Liver (tissue), 9 donors: ENCODE measurements around the gene DDX1. TPM values are rescaled to one million over a fixed set of nuclear protein-coding genes. Genes with fewer than 3 reads are reported as not detected.

Experiments used
- DNase-seq: peaks from one replicate; pipeline ENCODE4 v3.0.0-alpha.2; 2017; ENCODE audit warnings: low spot score
- H3K27ac ChIP-seq, 2 donors: one replicate each; pipeline ENCODE4 v1.7.0; 2013; ENCODE audit warnings: inconsistent platforms in 2 of 2, low read length in 2 of 2, control low read depth in 1 of 2, low read depth in 1 of 2, mild to moderate bottlenecking in 1 of 2
- H3K27me3 ChIP-seq, 4 donors: one replicate each; pipeline versions ENCODE4 v1.6.1 to v1.7.0; 2013; ENCODE audit warnings: low read length in 3 of 4, inconsistent platforms in 1 of 4, mild to moderate bottlenecking in 1 of 4, moderate library complexity in 1 of 4; ENCODE audit not compliant: control insufficient read depth in 4 of 4, insufficient read depth in 4 of 4
- H3K36me3 ChIP-seq, 4 donors: one replicate each; pipeline versions ENCODE4 v1.6.1 to v1.7.0; 2013; ENCODE audit warnings: low read length in 3 of 4, mild to moderate bottlenecking in 3 of 4, low read depth in 1 of 4, moderate library complexity in 1 of 4; ENCODE audit not compliant: control insufficient read depth in 4 of 4, insufficient read depth in 3 of 4
- H3K4me1 ChIP-seq, 4 donors: one replicate each; pipeline versions ENCODE4 v1.6.1 to v1.7.0; 2013; ENCODE audit warnings: low read length in 3 of 4, mild to moderate bottlenecking in 3 of 4, moderate library complexity in 1 of 4; ENCODE audit not compliant: control insufficient read depth in 4 of 4, insufficient read depth in 4 of 4
- H3K4me3 ChIP-seq, 3 donors: one replicate each; pipeline versions ENCODE4 v1.6.1 to v1.7.0; 2013; ENCODE audit warnings: low read length in 3 of 3, control low read depth in 1 of 3, low read depth in 1 of 3, mild to moderate bottlenecking in 1 of 3
- H3K9ac ChIP-seq, 2 donors: one replicate each; pipeline ENCODE4 v1.7.0; 2013; ENCODE audit warnings: low read length in 2 of 2, mild to moderate bottlenecking in 2 of 2, moderate library complexity in 2 of 2, control low read depth in 1 of 2, low read depth in 1 of 2
- H3K9me3 ChIP-seq, 4 donors: one replicate each; pipeline versions ENCODE4 v1.6.1 to v1.7.0; 2013; ENCODE audit warnings: low read length in 3 of 4; ENCODE audit not compliant: control insufficient read depth in 4 of 4
- EGR1 ChIP-seq, 2 donors: IDR thresholded peaks; 2 replicates each; pipeline ENCODE4 v1.6.1; 2016 to 2018; ENCODE audit warnings: antibody characterized with exemption in 2 of 2, low read depth in 2 of 2
- FOXA1 ChIP-seq: IDR thresholded peaks from 2 replicates; pipeline ENCODE4 v1.6.1; 2016; ENCODE audit warnings: antibody characterized with exemption
- FOXA2 ChIP-seq: IDR thresholded peaks from 2 replicates; pipeline ENCODE4 v1.6.1; 2016; ENCODE audit warnings: antibody characterized with exemption
- GABPA ChIP-seq, 2 donors: IDR thresholded peaks in 1 of 2; conservative IDR thresholded peaks in 1 of 2; 2 replicates each; pipeline ENCODE4 v1.6.1; 2016; ENCODE audit warnings: antibody characterized with exemption in 2 of 2, mild to moderate bottlenecking in 1 of 2, moderate library complexity in 1 of 2
- HNF4A ChIP-seq, 2 donors: conservative IDR thresholded peaks; 2 replicates each; pipeline ENCODE4 v1.6.1; 2016; ENCODE audit warnings: antibody characterized with exemption in 2 of 2, mild to moderate bottlenecking in 2 of 2
- HNF4G ChIP-seq: IDR thresholded peaks from 2 replicates; pipeline ENCODE4 v1.6.1; 2016; ENCODE audit warnings: antibody characterized with exemption
- JUND ChIP-seq, 2 donors: IDR thresholded peaks; 2 replicates each; pipeline ENCODE4 v1.6.1; 2016; ENCODE audit warnings: antibody characterized with exemption in 2 of 2
- RAD21 ChIP-seq, 2 donors: IDR thresholded peaks; 2 replicates each; pipeline ENCODE4 v1.6.1; 2016; ENCODE audit warnings: antibody characterized with exemption in 2 of 2, mild to moderate bottlenecking in 2 of 2
- RXRA ChIP-seq, 2 donors: IDR thresholded peaks; 2 replicates each; pipeline ENCODE4 v1.6.1; 2017 to 2018; ENCODE audit warnings: antibody characterized with exemption in 2 of 2, mild to moderate bottlenecking in 1 of 2
- SP1 ChIP-seq: IDR thresholded peaks from 2 replicates; pipeline ENCODE4 v1.6.1; 2018; ENCODE audit warnings: antibody characterized with exemption, mild to moderate bottlenecking
- TAF1 ChIP-seq: conservative IDR thresholded peaks from 2 replicates; pipeline ENCODE4 v1.6.1; 2016; ENCODE audit warnings: antibody characterized with exemption, mild to moderate bottlenecking
- YY1 ChIP-seq: IDR thresholded peaks from 2 replicates; pipeline ENCODE4 v1.6.1; 2016; ENCODE audit warnings: antibody characterized with exemption, mild to moderate bottlenecking
- WGBS: extraction: QIAGEN DNeasy Blood & Tissue Kit; methylation state at CpG from one replicate; pipeline ENCODE4 v1.1.7; 2013; 5-methylcytosine and 5-hydroxymethylcytosine counted together
- polyA plus RNA-seq, 2 donors: library from polyadenylated mRNA; stranded (reverse) in 1 of 2; unstranded in 1 of 2; fragments of 200-250 nt in 1 of 2; fragments of >200 nt in 1 of 2; fragmentation: Nextera tagmentation in 1 of 2; extraction: Ambion mirVana in 1 of 2; gene quantifications; one replicate each; pipeline versions ENCODE4 v1.2.1 to v1.2.3, GENCODE V29; 2013 to 2015
- total RNA-seq, 2 donors: library from RNA; depleted of rRNA; stranded (reverse); fragments of >200 nt; gene quantifications; one replicate each; pipeline ENCODE4 v1.2.3, GENCODE V29; 2014
- TF ChIP-seq, protein P1 (sequence below): IDR thresholded peaks from 2 replicates; pipeline ENCODE4 v1.6.1; 2016; ENCODE audit warnings: antibody characterized with exemption
- TF ChIP-seq, protein P2 (sequence below): IDR thresholded peaks from 2 replicates; pipeline ENCODE4 v1.6.1; 2016; ENCODE audit warnings: antibody characterized with exemption, mild to moderate bottlenecking
- TF ChIP-seq, protein P3 (sequence below): fragments of 150-350 bp; IDR thresholded peaks from 2 replicates; pipeline ENCODE4 v1.5.1; 2017; ENCODE audit warnings: improper control_type of control experiment, low read depth, low read length; ENCODE audit not compliant: missing input control
- TF ChIP-seq, protein P4 (sequence below): IDR thresholded peaks from 2 replicates; pipeline ENCODE4 v1.6.1; 2016; ENCODE audit warnings: antibody characterized with exemption
- donor health status: healthy.
- donor health status: healthy.
- donor health status: healthy.
- donor health status: healthy.
- donor health status: healthy.

DDX1 gene
- total and polyA plus RNA-seq, 4 donors = 31.7 to 43.9 (median 38.8) TPM

GRCh38 chr2:15596350-15596749, 4.7 kb downstream of the DDX1 start:
- peaks cover 5 to 53% (median 50%) of the 10 kb centered on the region in 4 donors for H3K36me3 ChIP-seq
- no peaks in the 10 kb centered on the region for H3K9me3 ChIP-seq
- TF ChIP-seq EGR1 (IDR thresholded peaks at IDR 0.05; ENCODE audit: low read depth in 2 of 2) (no peak), FOXA2 (no peak), YY1 (no peak), JUND (IDR thresholded peaks at IDR 0.05) (no peak), TAF1 (no peak), FOXA1 (no peak)
- TF ChIP-seq, protein P1, sequence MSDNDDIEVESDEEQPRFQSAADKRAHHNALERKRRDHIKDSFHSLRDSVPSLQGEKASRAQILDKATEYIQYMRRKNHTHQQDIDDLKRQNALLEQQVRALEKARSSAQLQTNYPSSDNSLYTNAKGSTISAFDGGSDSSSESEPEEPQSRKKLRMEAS = no peak
- TF ChIP-seq, protein P2, sequence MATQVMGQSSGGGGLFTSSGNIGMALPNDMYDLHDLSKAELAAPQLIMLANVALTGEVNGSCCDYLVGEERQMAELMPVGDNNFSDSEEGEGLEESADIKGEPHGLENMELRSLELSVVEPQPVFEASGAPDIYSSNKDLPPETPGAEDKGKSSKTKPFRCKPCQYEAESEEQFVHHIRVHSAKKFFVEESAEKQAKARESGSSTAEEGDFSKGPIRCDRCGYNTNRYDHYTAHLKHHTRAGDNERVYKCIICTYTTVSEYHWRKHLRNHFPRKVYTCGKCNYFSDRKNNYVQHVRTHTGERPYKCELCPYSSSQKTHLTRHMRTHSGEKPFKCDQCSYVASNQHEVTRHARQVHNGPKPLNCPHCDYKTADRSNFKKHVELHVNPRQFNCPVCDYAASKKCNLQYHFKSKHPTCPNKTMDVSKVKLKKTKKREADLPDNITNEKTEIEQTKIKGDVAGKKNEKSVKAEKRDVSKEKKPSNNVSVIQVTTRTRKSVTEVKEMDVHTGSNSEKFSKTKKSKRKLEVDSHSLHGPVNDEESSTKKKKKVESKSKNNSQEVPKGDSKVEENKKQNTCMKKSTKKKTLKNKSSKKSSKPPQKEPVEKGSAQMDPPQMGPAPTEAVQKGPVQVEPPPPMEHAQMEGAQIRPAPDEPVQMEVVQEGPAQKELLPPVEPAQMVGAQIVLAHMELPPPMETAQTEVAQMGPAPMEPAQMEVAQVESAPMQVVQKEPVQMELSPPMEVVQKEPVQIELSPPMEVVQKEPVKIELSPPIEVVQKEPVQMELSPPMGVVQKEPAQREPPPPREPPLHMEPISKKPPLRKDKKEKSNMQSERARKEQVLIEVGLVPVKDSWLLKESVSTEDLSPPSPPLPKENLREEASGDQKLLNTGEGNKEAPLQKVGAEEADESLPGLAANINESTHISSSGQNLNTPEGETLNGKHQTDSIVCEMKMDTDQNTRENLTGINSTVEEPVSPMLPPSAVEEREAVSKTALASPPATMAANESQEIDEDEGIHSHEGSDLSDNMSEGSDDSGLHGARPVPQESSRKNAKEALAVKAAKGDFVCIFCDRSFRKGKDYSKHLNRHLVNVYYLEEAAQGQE = no peak
- H3K27ac ChIP-seq = no peak overlapping the region
- no peaks in the 10 kb centered on the region for H3K27me3 ChIP-seq
- H3K9ac ChIP-seq = no peak overlapping the region
- peaks cover 3 to 14% (median 6%) of the 10 kb centered on the region in 4 donors for H3K4me1 ChIP-seq
- no peak overlapping the region for H3K4me3 ChIP-seq
- WGBS = 92% methylated on average over 2 of the region's 2 CpGs
- no peak for DNase-seq

GRCh38 chr2:15596968-15597367, 5.3 kb downstream of the DDX1 start:
- DNase-seq = no peak
- Histone ChIP-seq H3K4me3 (no peak overlapping the region), H3K36me3 (peaks cover 5 to 60% (median 56%) of the 10 kb centered on the region in 4 donors), H3K9ac (no peak overlapping the region), H3K27me3 (no peaks in the 10 kb centered on the region), H3K27ac (no peak overlapping the region), H3K9me3 (no peaks in the 10 kb centered on the region), H3K4me1 (peaks cover 3 to 11% (median 4%) of the 10 kb centered on the region in 4 donors)
- 95% methylated on average over 4 of the region's 4 CpGs for WGBS
- TF ChIP-seq FOXA1 (no peak), SP1 (no peak), TAF1 (no peak), FOXA2 (no peak), HNF4G (no peak), YY1 (no peak), EGR1 (IDR thresholded peaks at IDR 0.05; ENCODE audit: low read depth in 2 of 2) (no peak), RXRA (IDR thresholded peaks at IDR 0.05) (no peak), HNF4A (conservative IDR thresholded peaks at IDR 0.05) (no peak), RAD21 (IDR thresholded peaks at IDR 0.05) (no peak), JUND (IDR thresholded peaks at IDR 0.05) (no peak), GABPA (IDR thresholded peaks at IDR 0.05 in 1 of 2, conservative IDR thresholded peaks at IDR 0.05 in 1 of 2) (no peak)
- TF ChIP-seq, protein P1 = no peak
- TF ChIP-seq, protein P3, sequence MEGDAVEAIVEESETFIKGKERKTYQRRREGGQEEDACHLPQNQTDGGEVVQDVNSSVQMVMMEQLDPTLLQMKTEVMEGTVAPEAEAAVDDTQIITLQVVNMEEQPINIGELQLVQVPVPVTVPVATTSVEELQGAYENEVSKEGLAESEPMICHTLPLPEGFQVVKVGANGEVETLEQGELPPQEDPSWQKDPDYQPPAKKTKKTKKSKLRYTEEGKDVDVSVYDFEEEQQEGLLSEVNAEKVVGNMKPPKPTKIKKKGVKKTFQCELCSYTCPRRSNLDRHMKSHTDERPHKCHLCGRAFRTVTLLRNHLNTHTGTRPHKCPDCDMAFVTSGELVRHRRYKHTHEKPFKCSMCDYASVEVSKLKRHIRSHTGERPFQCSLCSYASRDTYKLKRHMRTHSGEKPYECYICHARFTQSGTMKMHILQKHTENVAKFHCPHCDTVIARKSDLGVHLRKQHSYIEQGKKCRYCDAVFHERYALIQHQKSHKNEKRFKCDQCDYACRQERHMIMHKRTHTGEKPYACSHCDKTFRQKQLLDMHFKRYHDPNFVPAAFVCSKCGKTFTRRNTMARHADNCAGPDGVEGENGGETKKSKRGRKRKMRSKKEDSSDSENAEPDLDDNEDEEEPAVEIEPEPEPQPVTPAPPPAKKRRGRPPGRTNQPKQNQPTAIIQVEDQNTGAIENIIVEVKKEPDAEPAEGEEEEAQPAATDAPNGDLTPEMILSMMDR = no peak
- TF ChIP-seq, protein P4, sequence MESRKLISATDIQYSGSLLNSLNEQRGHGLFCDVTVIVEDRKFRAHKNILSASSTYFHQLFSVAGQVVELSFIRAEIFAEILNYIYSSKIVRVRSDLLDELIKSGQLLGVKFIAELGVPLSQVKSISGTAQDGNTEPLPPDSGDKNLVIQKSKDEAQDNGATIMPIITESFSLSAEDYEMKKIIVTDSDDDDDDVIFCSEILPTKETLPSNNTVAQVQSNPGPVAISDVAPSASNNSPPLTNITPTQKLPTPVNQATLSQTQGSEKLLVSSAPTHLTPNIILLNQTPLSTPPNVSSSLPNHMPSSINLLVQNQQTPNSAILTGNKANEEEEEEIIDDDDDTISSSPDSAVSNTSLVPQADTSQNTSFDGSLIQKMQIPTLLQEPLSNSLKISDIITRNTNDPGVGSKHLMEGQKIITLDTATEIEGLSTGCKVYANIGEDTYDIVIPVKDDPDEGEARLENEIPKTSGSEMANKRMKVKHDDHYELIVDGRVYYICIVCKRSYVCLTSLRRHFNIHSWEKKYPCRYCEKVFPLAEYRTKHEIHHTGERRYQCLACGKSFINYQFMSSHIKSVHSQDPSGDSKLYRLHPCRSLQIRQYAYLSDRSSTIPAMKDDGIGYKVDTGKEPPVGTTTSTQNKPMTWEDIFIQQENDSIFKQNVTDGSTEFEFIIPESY = no peak
- TF ChIP-seq, protein P2 = no peak
